C4-2B (cell line): ENCODE data around the gene PROX1.

Experiments
- H3K27ac ChIP-seq: fragments of 450-650 bp; 2 replicates; pipeline ENCODE4 v1.5.1; 2017
- CTCF ChIP-seq: fragments of 450-650 bp; conservative IDR thresholded peaks from 2 replicates; pipeline ENCODE4 v1.5.1; 2017; ENCODE audit warnings: mild to moderate bottlenecking
- ZFX ChIP-seq: fragments of 450-650 bp; IDR thresholded peaks from 2 replicates; pipeline ENCODE4 v1.6.1; 2017

PROX1 gene

GRCh38 chr1:213953806-213954205, 34.0 kb upstream of the PROX1 start:
- H3K27ac ChIP-seq = no peak overlapping the region

GRCh38 chr1:213956295-213956770, 31.4 kb upstream of the PROX1 start:
- H3K27ac ChIP-seq = no peak overlapping the region
- TF ChIP-seq CTCF (no peak), ZFX (no peak)

More at GRCh38 chr1:213953806-213954205, 34.0 kb upstream of the PROX1 start:
- TF ChIP-seq ZFX = no peak
- no peak for TF ChIP-seq CTCF

GRCh38 chr1:213958346-213958745, 29.4 kb upstream of the PROX1 start:
- TF ChIP-seq ZFX (no peak), CTCF (no peak)
- no peak overlapping the region for H3K27ac ChIP-seq

DNA sequence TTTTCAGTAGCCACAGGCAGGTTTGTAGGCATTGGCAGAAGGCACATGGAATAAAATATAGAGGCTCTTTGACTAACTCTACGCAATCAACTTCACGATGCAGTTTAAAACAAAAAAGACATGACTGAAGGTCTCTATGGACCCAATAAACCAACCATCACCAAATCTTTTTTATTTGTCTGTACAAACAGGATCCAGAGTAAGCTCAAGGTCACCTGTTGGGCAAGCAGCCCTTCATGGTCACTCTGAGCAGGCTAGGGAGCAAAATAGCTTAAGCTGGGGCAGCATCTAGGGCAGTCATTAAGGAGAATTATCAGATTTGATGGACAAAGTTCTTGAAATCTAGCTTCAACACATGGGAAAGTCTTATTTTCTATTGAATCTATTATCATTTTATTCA, 26.8 kb upstream of the PROX1 start:
- H3K27ac ChIP-seq = no peak overlapping the region
- TF ChIP-seq CTCF (no peak), ZFX (no peak)

DNA sequence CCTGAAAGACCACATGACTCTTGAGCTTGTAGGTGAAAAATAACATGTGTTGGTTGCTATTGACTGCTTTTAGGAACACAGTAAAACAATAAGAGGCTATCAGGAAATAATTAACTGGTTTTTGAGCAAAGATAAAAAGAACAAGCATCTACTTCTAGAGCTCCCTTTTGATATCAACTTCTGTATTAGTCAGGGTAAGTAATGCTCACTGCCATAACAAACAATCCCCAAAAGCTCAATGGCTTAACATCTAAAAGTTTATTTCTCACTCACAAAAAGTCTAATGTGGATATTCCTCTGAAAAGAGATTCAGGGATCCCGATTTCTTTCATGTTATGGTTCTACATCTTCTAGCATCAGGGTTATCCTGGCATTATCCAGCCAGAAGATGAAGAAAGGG, 25.3 kb upstream of the PROX1 start:
- H3K27ac ChIP-seq = no peak overlapping the region
- TF ChIP-seq CTCF (no peak), ZFX (no peak)

DNA sequence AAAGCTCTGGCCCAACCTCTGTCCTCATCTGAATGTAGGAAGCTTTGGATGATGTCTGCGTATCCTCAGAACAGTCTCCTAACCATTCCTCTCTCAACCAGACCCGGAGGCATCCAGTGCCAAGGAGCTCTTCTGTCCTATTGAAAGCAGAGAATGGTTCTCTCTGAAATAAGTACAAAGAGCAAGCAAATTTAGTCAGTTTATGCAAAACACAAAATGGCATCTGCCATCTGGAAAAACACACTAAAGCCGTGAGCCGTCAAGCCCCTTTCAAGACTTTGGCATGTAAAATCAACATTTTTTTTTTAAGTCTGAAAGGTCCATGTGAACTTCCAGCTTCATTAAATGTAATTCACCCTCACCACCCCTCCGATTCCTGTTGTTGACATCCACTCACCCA, 21.7 kb upstream of the PROX1 start:
- H3K27ac ChIP-seq = no peak overlapping the region
- TF ChIP-seq ZFX (no peak), CTCF (no peak)

GRCh38 chr1:213968146-213968825, 19.5 kb upstream of the PROX1 start:
- no peak overlapping the region for H3K27ac ChIP-seq
- TF ChIP-seq ZFX (no peak), CTCF (no peak)
